ENCODE results near the gene GOLGA6L24. TPM values are rescaled to one million over a fixed set of nuclear protein-coding genes. Genes with fewer than 3 reads are reported as not detected.
"Not testable (repeated sequence)": the region's sequence is repeated elsewhere in the genome, so short reads cannot be mapped to it uniquely, and the experiment has no call there.

Gene GOLGA6L24
- not detected in 2 replicates for total RNA-seq (2021; fragmentation: NEBNext Ultra II Directional; extraction: Animal tissue kit (Norgen Biotek cat#: 25700))
- not detected in 2 replicates for polyA plus RNA-seq (2011; rRNA removed)
- polyA plus RNA-seq (2011; cell fraction: cytosol; rRNA removed): not detected
- polyA plus RNA-seq (2011; cell fraction: nucleus; rRNA removed): not detected
- not detected in 4 replicates for polyA plus RNA-seq (2012, experiment 1 of 2)
- not detected for polyA plus RNA-seq (2012, experiment 2 of 2)
- not detected for polyA plus RNA-seq (2013, experiment 1 of 2)
- not detected for polyA plus RNA-seq (2013, experiment 2 of 2)
- polyA minus RNA-seq (2011; rRNA and poly(A)+ RNA removed): not detected in 2 replicates
- not detected for polyA minus RNA-seq (2011; cell fraction: cytosol; rRNA and poly(A)+ RNA removed)
- polyA minus RNA-seq (2011; cell fraction: nucleus; rRNA and poly(A)+ RNA removed): not detected
- long read RNA-seq, experiment 1: 0 reads
- long read RNA-seq, experiment 2: 0 reads

- H4K20me1 ChIP-seq (replicated peaks in 1 of 2; ENCODE audit: control insufficient read depth in 1 of 2, insufficient read depth in 2 of 2, low read length in 2 of 2); H3K4me1 ChIP-seq (replicated peaks in 1 of 4; ENCODE audit: control insufficient read depth in 3 of 4, insufficient read depth in 4 of 4, low read length in 3 of 4); H3K56ac ChIP-seq (replicated peaks; ENCODE audit: insufficient read length, low read depth, low read length); H3K14ac ChIP-seq (ENCODE audit: insufficient read length); H3K4ac ChIP-seq (replicated peaks; ENCODE audit: insufficient read length, low read depth, low read length); H3K18ac ChIP-seq (ENCODE audit: extremely low read depth, low read length); H3K27me3 ChIP-seq (replicated peaks in 1 of 4; ENCODE audit: control insufficient read depth in 3 of 4, extremely low read depth in 1 of 4, insufficient read depth in 3 of 4, low read length in 3 of 4); H3K9ac ChIP-seq (replicated peaks in 1 of 4; ENCODE audit: extremely low read depth in 1 of 4, low read depth in 3 of 4, low read length in 3 of 4); POLR2A ChIA-PET (ENCODE audit: partially characterized antibody); H4K5ac ChIP-seq (ENCODE audit: insufficient read length, low read depth, low read length); H2BK15ac ChIP-seq (ENCODE audit: low read length); H3K27ac ChIP-seq (ENCODE audit: low read depth, low read length); H2AFZ ChIP-seq (ENCODE audit: low read length); H2BK5ac ChIP-seq (ENCODE audit: low read depth, low read length); H3K4me3 ChIP-seq (ENCODE audit: extremely low read depth in 1 of 4, insufficient read depth in 2 of 4, low read depth in 3 of 4, low read length in 4 of 4); H3K36me3 ChIP-seq (ENCODE audit: control insufficient read depth in 2 of 4, insufficient read depth in 4 of 4, low read length in 3 of 4); H3K79me1 ChIP-seq (ENCODE audit: low read depth, low read length); H2BK12ac ChIP-seq (ENCODE audit: low read depth, low read length); H4K8ac ChIP-seq (ENCODE audit: extremely low read depth, insufficient read depth, low read length); H2AK5ac ChIP-seq (ENCODE audit: low read depth, low read length); H3K79me2 ChIP-seq (ENCODE audit: control insufficient read depth in 1 of 2, insufficient read depth in 2 of 2, low read length in 2 of 2); H4K91ac ChIP-seq (replicated peaks; ENCODE audit: insufficient read length, low read length); DNase-seq (ENCODE audit: low read depth in 1 of 2, low spot score in 2 of 2); FAIRE-seq; H3K23ac ChIP-seq (ENCODE audit: insufficient read length); H2BK120ac ChIP-seq (replicated peaks; ENCODE audit: low read depth, low read length); H2BK20ac ChIP-seq (ENCODE audit: low read length); CTCF ChIA-PET (ENCODE audit: partially characterized antibody); H3K4me2 ChIP-seq (ENCODE audit: insufficient read depth in 1 of 2, low read depth in 2 of 2, low read length in 2 of 2); H3K9me3 ChIP-seq (ENCODE audit: insufficient read depth in 2 of 2, low read depth in 1 of 2, low read length in 1 of 2); H3K23me2 ChIP-seq (ENCODE audit: low read depth, low read length): not testable (repeated sequence)
- no CpG with 5 or more reads among the region's 7 CpGs for WGBS, 2 experiments (ENCODE audit: extremely low coverage in 1 of 2, insufficient coverage in 1 of 2, insufficient read length in 1 of 2, insufficient replicate concordance in 2 of 2, low coverage in 1 of 2, low lambda C conversion rate in 2 of 2, missing lambda C conversion rate in 1 of 2)
Measured at GRCh38 chr15:28357984-28358383, at the start of gene GOLGA6L24. GOLGA6L24 (minus strand) TSS chr15:28358084; CDS start chr15:28358023, 61 bp downstream.

All from H1 (cell line).